Left ventricle myocardium superior (tissue), 1 donor: ENCODE data around the gene CMSS1. TPM values are rescaled to one million over a fixed set of nuclear protein-coding genes. Genes with fewer than 3 reads are reported as not detected.

Source experiments
- ATAC-seq: fragments of 200-7000 bp; cut with Tn5 transposase; one replicate; pipeline ENCODE4 v1.9.1; 2020; ENCODE audit warnings: mild to moderate bottlenecking, moderate library complexity
- DNase-seq: peaks from one replicate; pipeline ENCODE4 v3.0.0-alpha.2; 2020
- intact Hi-C: fragments of 100-400 bp; cut with micrococcal nuclease; formaldehyde crosslinking; loops from one replicate; pipeline ENCODE4 v1.11.0; 2022
- total RNA-seq: library from RNA; stranded (reverse); fragmentation: NEBNext Ultra II Directional; extraction: Animal tissue kit (Norgen Biotek cat#: 25700); gene quantifications from one replicate; pipeline ENCODE4 v1.2.1, GENCODE V29; 2021
- donor health status: DM: no; HTN: yes; CAD: no; lungs with severe emphysema.

CMSS1 gene
- total RNA-seq, 1 donor from 2014 or later: 34.5 TPM

DNA sequence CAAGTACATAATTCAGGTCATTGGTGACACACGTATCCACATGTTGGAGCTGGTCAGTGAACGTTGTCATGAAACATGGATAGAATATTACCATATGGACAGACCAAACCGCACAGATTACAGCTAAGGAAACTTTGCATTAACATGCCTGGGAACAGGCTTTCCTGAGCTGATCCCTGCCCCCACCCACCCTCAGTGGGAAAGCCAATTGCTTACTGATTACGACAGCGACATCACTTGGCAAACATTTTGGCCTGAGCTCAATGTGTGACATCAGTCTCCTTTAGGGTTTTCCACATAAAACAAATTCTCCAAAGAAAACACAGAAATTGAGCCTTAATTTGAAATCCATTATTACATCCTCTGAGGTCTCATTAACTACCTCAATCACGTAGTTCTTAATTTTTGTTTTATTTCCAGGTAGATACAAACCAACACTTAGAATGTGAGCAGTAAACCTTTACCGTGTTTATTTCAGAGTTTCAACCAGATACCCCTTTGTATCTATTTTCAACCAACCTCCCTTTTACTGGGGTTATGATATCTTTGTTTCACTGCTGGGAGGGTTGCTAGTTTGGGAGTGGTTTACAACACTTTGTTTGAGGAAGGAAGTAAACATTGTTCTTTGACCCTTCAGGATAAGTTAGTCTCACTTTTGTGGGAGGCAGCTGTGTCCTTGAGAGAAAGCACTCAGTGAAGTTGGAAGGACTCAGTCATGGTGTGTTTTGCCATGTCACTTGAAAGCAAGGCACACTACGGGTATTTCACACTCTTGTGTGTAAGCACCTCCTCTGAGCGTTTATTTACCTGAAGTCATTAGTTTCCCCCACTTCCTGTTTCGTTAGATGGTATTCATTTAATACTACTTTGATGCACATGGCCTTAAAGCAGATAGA lies 103.1 kb downstream of the CMSS1 start:
- peak; percentile 84 for ATAC-seq
- intact Hi-C loops: no loop called here
- peak; percentile 80 for DNase-seq

DNA sequence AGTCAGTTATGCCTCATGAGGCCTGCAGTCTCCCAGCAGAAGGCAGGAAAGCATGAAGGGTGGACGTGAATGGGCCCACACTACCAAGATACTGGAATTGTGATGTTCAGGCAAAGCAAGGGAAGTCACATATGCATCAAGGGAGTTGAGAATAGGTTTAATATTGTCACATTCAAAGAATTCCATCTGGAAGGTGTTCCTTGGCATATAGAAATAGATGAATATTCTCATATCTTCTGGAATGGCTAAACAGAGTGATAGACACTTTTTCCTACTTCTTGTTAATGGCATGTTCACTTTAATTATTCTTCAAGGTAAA lies 103.7 kb downstream of the CMSS1 start:
- intact Hi-C loops: no loop called here
- ATAC-seq: no peak
- no peak for DNase-seq

DNA sequence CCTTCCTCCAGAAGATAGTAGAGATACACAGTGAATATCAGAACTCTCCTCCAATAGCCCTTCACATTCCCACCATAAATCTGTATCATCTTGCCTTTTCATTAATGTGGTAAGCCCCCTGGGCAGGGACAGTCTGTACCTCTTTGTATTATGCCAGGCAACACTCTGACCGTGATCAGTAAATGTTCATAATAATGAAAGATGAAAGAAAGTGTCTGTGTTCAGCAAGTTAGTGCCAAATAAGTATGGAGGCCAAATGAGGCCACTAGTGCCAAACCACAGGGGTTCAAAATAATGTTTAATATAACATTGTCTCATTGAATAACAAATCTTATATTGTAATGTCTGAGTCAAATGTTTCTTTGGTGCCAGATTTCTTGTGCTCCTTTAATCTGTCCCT lies 104.3 kb downstream of the CMSS1 start:
- ATAC-seq: no peak
- no peak for DNase-seq
- intact Hi-C loops: no loop called here

DNA sequence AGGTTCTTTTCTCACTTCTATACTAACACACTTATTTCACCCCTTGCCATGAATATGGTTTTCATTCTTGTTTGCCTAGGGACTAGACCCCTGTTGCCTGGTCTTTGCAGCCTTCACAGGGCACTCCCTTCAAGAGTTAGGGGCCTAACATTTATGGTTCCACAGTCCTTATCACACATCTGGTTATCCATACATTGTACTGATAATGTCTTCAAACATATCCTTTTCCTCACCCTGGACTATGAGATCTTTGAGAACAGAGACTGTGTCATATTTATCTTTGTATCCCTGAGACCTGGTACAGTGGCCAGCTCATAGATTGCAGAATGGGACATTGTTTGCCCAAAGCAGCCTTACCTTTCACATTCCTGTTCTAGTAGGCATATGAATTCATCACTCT lies 106.2 kb downstream of the CMSS1 start:
- ATAC-seq (no peak), DNase-seq (no peak)
- intact Hi-C loops: no loop called here

DNA sequence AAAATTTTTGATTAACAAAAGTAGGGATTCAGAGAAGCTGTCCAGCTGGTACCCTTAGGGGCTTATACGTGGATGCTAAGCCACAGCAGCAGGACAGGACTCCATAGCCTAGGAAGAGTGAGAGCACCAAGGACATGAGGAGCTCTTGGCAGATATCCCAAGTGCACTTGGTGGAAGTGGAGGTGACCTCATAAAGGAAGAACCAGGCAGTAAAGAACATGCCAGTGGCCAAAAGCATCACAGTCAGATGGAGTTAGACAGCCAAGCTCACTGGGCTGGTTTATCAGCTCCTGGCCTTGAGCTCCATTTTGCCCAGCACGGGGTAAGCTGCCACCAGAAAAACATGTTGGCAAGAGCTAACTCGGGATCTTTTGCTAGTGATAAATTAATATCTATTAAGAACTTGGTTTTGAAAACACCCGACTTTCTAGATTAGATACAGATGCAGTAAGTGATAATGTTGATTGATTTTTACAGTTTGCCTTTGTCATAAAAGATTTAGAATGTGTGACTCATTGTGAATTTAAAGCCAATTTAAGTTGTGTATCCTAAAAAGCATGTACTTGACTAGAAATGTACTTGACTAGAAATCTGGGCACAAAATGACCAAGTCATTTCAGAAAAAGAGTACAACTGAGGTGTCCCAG lies 108.0 kb downstream of the CMSS1 start:
- peak; percentile 78 for ATAC-seq
- DNase-seq: peak; percentile 35
- intact Hi-C loops: no loop called here

DNA sequence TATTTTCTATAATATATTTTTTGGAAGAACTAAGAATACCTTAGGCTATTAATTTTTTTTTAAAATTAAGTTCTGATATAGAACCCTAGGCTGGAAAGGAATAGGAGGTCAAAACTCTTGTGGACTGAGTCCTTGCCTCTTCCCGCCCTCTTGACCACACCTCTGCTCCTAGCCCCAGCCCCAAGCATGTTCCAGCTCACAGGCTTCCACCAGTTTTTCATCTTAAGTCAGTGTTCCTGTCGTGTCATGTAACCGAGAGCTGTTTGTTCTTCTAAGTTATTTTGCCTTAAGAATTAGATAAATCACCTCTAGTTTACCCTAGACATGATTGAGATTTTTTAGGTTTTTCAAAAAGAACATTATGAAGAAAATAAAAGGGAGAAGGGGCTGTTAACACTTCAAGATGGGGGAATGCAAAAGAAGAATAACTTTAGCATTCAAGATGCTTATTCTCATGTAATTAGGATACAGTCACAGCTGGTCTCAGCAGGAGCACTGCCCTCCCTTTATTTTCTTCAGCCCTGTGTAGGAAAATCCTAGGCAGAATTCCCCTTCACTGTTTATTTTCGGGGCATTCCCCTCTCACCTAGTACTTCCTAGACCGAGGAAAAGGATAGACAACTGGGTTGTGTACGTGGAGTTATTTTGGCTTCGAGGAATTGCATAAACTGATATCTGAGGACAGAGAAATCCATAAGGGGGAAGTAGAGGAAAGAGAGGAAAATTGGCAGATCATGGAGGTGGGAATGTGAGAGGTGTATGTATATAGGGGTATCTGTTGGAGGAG lies 110.2 kb downstream of the CMSS1 start:
- intact Hi-C loops: no loop called here
- ATAC-seq: no peak
- no peak for DNase-seq

DNA sequence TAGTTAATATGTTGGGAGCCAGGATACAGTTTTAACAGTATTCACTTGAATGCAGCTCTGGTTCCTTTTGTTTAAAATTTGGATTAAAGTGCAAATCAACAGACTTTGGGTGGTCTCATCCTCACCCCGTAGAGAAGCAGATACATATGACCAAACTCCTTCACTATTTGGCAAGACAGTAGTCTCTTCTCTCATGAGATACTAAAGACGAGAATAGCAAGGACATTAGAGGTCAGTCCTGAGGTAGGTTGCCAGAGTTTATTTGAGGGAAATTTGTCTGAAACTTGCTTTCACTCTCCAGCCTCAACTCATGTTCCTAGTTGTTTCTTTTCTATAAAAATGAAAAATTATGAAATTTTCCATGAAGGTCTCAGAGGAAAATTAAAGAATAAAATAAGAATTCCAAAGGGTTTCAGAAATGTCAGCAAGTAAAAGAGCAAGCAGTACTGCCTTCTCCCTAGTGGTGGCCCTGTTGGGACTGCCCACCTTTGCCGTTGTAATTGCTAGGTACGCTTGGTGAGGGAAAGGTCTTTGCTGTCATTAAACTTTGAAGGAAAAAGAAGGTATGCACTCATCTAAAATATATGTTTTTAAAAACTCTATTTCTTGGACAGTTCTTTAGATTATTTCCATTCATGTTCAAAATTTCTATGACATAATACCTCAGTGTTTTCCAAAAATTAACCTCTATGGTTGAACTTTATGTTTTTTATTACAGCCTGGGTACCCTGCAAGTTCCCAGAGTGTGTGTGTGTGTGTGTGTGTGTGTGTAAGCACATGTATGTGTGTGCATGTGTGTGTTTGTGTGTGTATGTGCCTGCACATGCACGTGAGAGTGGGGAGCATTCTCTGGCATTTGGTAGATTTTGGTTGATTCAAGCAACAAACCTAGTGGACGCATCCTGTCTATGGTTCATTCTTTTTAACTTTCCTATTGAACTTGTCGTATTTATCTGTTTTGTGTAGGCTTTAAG lies 111.4 kb downstream of the CMSS1 start:
- ATAC-seq (peak; percentile 61), DNase-seq (no peak)
- intact Hi-C loops: no loop called here

DNA sequence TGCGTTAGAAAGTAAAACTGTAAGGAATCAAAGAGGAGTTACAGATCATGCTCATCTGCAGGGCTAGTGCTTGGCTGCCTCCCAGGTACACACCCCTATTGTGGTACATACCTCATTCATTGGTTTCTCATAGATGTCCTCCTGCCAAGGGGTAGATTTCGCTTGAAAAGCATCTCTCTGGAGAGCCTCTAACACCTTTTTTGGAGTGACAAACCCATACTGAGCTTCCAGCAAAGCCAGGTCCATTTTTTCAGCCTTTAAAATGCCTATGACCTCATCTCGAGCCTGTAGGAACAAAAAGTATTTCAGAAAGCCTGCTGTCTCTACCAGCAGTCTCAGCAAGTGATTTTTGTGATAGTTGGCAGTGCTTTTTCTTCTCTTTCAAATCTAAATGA lies 112.1 kb downstream of the CMSS1 start:
- peak; percentile 55 for DNase-seq
- peak; percentile 59 for ATAC-seq
- intact Hi-C loops: no loop called here

DNA sequence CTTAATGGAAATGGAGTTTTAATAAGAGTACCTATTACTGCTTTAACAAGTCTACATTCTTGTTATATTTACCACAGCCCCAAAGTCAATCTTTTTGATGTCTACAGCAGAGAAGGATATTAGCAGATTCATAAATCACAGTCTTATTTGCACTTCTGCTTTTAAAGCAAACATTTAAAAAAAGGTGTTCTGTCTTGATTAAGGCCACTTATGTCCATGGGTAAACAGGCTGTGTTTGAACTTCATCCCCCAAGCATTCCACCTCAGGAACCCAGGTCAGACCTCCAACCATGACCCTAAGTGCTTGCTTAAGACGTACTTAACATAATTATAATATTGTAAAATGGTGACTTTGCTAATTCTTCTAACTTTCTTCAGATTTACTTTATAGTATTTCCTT lies 113.4 kb downstream of the CMSS1 start:
- ATAC-seq: no peak
- DNase-seq: no peak
- intact Hi-C loops: no loop called here

DNA sequence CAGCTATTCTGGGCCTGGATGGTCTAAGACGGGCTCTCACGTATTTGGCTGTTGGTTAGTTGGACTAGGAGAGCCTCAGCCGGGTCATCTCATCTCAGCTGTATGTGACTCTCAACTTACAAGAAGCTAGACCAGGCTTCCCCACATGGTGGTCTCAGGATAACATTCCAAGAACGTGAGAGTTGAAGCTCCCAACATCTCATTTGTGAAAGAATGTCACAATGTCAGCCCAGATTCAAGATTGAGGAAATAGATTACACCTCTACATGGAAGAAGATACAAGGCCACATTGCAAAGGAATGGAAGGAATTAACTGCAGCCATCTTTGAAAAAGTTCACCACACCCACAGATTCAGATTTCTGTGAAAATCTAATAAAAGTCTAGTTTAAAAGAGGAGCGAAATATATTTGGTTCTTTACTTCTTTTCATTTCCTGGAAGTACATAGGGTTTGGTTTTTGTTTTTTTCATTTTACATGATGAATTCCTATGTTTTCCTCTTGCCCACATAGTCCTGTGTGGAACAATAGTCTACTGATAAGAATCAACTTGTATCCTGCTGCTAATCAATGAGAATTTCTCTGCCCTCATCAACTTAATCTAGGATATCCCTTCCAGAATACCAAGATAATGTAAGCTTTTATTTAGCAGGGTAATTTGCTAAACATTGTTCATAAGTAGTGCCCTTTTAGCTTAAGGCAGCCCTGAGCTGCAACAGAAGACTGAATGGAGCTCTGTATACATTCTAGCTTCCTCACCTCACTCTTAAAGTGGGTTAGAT lies 116.5 kb downstream of the CMSS1 start:
- no peak for DNase-seq
- ATAC-seq: no peak
- intact Hi-C loops: no loop called here

DNA sequence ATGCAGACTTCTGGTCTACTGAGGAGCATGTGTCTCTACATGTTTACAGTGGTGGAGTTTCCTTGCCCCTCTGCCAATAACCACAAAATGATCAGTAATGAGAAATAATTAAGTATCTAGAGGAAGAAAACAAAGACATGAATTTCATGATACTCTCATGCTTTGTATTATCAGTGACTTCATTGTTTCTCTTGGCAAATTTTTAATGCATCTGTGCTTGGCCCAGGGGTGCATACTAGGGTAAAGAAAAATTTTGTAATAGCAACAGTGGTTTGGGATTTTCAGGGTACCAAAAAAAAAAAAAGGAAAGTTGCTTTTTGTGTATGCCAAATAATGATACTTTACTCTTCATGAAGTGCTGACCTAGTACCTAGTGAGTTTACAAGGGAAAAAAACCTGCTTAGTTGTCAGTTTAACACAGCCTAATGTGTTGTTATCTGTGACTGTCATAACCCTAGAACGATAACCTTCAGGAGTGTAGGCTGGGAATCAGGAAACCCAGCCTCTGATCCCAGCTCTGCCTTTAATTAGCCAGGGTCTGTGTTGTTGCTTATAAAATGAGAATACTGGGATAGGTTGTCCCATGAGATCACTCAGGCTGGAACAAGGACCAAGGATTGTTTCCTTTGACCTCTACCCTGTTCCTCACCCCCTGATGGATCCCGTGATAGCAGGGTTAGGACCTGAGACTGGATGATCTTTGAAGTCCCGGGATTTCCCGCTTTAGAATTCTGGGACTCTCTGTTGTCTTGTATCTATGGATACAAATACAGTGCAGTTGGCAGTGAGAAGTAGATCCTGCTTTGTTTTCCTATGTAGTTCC lies 117.5 kb downstream of the CMSS1 start:
- no peak for DNase-seq
- peak; percentile 79 for ATAC-seq
- intact Hi-C loops: no loop called here

DNA sequence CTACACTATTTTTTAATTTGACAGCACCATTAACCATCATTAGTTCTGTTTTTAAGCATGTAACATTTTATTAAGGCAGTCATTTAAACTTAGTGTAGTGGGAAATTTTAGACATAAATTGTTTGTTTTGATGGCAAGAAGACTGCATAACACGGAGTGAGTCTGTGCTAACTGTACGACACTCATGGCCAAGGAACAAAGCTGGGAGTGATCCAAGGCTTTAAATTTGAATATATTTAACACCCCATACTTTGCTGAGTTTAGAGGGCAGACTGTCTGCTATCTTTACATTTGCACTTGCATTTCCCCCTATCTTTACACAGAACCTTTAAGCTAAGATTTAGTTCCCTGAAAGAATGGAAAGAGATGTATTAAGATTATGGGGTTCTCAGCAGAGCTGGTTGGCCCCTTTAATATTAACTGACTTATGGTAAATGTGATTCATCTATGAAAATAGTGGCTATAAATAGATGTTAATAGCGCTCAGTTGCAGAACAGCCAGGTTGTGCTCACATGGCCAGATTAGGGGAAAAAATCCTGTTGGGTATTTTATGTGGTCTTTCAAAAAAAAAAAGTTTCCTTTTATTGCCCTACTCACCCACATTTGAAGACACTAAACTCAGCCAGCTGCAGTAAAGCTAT lies 120.7 kb downstream of the CMSS1 start:
- no peak for ATAC-seq
- intact Hi-C loops: no loop called here

DNA sequence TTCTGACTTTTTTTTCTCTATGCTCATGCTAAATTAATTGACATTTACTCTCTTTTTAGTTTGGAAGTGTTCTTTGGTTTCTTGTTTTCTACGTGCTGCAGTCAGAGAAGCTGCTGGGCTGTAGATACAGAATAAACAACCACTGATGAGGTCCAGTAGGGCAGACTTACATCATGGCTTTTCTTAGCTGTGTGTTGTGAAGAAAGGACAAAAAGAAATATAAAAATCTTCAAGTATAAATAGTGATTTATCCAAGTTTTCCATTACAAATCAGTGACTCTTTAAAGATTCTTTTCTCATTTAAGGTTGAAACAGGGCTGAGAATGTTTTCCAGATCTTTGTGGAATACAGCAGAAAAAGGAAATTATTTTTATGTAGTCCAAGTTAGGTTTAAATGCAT lies 122.2 kb downstream of the CMSS1 start:
- no peak for DNase-seq
- intact Hi-C loops: no loop called here
- no peak for ATAC-seq

More for the DNA sequence above, 120.7 kb downstream of the CMSS1 start:
- no peak for DNase-seq

DNA sequence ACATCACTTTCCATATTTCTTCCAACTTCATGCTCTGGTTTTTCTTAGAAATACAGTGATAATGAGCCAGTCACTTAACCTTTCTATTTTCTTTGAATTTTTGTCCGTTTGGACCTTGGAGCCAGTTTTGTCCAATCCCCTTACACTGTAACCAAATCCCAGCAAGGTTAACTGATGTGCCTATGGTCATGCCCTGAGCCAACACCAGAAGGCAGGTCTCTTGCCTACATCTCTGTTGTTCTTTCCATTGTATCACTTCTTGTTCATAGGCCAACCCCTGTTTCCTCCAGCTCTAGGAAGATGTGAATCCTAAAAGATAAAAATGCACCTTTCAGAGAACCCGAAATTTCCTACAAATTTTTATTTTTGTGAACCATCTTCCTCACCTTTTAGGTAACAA lies 122.7 kb downstream of the CMSS1 start:
- intact Hi-C loops: no loop called here
- no peak for DNase-seq
- ATAC-seq: no peak

DNA sequence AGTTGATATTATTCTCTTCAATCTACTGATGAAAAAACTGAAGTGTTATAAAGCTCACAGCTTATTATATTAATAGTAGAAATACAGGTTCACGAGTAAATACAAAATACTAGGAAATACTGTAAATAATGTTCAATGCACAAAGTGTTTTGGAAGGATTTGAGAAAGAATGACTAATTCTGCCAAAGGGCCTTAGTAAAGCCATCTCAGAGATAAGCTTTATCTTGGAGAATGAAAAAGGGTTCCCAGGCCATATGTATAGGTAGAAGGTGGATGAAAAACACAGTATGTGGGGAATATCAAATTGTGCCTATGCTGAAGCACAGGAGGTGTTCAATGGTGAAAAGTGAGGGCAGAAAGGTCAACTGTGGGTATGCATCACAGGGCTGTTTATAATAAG lies 123.5 kb downstream of the CMSS1 start:
- DNase-seq: no peak
- intact Hi-C loops: no loop called here

DNA sequence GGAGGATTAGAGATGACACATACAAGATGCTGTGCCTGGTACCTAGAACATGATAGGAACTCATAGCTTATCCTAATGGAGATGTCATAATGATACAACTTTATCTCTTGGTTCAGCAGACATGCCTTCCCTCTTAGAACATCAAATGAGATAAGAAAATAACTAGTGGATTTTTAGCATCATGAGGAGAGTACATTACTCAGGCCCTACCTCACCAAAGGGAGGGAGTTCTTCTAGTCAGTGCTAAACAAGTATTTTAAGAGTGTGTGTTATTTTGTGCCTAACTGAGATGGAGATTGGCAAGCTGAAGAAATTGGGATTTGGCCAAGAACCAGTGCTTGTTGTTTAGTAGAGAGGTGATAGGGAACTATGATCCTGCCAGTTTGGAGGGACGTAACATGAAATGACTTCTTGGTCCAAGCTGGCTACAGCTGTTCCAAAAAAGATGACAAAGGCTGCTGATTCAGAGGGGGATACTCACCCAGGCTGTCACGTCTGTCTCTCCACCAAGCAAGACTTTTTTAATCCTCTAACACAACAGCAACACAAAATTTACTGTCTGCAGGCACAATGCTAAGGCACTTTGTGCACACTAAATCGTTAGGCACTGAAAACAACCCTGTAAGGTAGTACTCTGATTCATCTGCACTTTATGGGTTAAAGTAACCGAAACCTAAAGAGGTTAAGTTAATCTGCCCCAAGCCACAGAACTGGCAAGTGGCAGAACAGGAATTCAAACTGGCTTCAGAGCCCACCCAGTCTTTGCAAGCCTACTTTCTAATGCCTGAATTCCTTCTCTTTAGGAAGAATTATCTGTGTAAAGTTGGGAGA lies 126.5 kb downstream of the CMSS1 start:
- DNase-seq: no peak
- peak; percentile 74 for ATAC-seq
- intact Hi-C loops: no loop called here

More for the DNA sequence above, 123.5 kb downstream of the CMSS1 start:
- ATAC-seq: no peak
